Fibroblast of skin of scalp (primary cell): ENCODE results near the gene CCDC120. TPM values are rescaled to one million over a fixed set of nuclear protein-coding genes. Genes with fewer than 3 reads are reported as not detected.

Experiments
- DNase-seq: peaks from one replicate; pipeline ENCODE4 v3.0.0-alpha.2; 2013
- polyA plus RNA-seq, 2 experiments: library from polyadenylated mRNA; unstranded; fragments of 120-200 nt; gene quantifications; one replicate each; pipeline ENCODE4 v1.2.1, GENCODE V29; 2013; ENCODE audit not compliant: insufficient read length in 2 of 2

Gene CCDC120
- 3.9 TPM for polyA plus RNA-seq (2013, experiment 1 of 2; ENCODE audit: insufficient read length)
- 3.9 TPM for polyA plus RNA-seq (2013, experiment 2 of 2; ENCODE audit: insufficient read length)

- no peak for DNase-seq
These were observed at the start of gene CCDC120 for GRCh38 chrX:49058794-49059193. CCDC120 (plus strand) TSS chrX:49058999; CDS start chrX:49062042, 3,043 bp downstream.

DNA sequence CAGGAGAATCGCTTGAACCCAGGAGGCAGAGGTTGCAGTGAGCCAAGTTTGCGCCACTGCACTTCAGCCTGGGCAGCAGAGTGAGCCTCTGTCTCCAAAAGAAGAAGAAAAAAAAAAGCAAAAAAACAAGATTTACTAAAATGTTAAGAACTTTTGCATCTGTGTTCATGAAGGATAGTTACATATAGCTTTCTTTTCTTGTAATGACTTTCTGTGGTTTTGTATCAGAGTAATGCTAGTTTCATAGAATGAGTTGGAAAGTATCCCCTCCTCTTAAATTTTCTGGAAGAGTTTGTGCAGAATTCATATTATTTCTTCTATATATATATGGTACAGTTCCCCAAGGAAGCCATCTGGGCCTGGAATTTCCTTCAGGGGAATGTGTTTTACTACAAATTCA lies 39.7 kb upstream of the CCDC120 start:
- DNase-seq = no peak

DNA sequence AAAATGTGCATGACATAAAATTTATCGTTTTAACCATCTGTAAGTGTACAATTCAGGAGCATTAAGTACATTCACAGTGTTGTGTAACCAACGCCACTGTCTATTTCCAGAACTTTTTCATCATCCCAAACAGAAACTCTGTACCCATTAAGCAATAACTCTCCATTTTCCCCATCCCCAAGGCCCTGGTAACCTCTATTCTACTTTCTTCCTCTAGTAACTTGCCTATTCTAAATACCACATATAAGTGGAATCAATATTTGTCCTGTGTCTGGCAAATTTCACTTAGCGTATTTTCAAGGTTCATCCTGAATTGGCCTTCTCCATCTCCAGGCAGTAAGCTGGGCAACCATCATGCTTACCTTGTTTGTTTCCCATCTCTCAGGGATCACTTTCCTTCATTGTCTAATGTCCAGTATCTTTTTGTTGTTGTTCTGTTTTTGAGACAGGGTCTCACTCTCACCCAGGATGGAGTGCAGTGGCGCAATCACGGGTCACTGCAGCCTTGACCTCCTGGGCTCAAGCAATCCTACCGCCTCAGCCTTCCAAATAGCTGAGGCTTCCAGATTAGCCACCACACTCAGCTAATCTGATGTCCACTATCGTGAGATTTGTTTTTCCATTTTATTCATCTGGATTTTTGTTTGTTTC lies 39.1 kb upstream of the CCDC120 start:
- DNase-seq = no peak

DNA sequence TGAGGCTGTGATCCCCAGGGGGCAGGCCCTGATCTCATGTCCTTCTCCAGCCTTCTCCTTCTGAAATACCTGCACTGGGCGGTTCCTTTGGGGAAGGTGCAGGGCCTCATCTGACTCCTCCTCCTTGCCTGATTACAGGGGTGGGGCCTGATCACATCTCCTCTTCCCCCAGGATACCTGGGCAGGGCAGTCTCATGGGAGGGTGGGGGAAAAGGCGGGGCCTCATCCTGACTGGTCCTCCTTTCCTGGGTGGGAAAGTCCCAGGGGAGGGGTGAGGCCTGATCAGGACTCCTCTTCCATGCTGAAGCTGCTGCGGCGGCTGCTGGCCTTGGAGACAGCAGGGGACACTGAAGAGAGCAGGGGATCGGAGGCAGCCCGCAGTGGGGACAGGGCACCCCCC lies 28.9 kb upstream of the CCDC120 start:
- DNase-seq = no peak

DNA sequence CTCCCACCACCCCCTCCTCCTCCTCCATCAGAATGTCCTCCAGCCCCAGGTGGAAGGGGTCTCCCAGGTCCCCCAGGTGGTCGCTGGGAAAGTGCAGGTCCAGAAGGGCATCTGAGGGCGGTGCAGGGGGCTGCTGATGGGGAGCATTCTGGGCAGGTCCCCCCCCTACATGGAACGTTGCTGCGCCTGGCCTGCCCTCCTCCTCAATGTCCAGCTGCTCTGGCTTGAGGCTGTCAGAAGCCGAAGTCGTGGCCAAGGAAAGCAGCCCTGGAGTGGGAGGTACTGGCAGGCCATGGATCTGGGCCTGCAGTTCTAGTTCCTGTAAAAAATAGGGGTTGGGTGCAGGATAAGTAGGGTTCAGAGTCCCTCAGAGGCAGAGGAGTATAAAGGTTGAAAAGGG lies 28.5 kb upstream of the CCDC120 start:
- no peak for DNase-seq

- DNase-seq = peak; percentile 36
These were observed 20.8 kb upstream of the CCDC120 start for GRCh38 chrX:49037883-49038475.

DNA sequence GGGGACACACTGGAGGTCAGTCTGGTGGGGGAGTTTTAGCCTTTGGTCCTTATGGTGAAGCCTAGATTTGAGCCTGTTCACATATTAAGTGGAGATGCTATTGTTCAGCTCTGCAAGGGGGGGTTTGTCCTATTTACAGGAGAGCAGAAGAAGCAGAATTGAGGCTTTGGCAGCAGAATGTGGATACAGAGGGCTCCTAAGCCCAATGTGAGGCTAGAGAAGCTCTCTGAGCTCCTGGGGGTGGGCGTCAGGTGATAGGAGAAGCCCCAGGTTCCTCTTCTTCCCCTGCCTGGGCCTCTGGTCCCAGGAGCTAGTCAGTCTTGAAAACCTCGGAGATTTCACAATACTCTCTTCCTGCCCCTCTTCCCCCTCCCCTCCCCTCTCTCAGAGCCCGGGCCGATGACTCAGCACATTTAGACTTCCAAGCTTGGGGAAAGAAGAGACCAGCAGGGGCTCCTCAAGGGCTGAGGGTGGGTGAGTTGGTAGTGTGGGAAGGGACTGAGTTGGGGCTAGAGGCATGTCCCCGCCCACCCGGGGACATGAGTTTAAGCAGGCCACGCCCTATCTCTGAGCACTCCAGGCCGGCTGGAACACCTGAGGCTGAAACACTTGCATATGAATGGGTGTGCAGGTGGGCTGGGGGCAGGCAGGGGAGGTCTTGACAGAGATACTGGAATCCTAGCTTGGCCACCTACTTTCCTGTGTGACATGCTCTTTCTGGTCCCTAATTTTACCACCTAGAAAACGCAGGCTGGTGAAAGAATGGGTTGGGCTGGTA lies 19.0 kb upstream of the CCDC120 start:
- DNase-seq = peak; percentile 97

DNA sequence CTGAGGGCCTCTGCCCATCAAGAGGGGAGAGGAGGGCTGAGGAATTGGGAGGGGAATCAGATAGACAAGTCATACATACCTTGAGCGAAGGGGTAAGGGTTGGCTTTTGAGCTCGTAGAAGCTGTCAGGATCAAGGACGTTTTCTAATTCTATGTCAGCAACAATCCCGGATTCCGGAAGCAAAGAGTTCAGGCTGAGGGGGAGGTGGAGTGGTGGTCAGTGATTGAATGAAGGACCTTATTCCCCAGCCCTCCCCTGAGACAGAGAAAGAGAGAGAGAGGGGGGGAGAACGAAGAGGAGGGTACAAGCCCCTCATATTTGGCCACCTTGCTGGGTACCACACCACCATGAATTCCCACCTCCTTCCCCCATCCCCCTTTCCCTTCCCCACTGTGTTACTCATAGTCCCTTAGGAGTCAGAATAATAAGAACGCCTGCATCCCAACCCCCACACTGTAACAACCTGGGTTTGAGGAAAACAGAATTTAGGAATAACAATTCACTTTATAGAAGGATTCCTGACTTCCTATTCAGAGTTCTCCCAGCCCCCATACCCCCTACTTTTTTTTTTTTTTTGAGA lies 18.3 kb upstream of the CCDC120 start:
- DNase-seq = peak; percentile 44

DNA sequence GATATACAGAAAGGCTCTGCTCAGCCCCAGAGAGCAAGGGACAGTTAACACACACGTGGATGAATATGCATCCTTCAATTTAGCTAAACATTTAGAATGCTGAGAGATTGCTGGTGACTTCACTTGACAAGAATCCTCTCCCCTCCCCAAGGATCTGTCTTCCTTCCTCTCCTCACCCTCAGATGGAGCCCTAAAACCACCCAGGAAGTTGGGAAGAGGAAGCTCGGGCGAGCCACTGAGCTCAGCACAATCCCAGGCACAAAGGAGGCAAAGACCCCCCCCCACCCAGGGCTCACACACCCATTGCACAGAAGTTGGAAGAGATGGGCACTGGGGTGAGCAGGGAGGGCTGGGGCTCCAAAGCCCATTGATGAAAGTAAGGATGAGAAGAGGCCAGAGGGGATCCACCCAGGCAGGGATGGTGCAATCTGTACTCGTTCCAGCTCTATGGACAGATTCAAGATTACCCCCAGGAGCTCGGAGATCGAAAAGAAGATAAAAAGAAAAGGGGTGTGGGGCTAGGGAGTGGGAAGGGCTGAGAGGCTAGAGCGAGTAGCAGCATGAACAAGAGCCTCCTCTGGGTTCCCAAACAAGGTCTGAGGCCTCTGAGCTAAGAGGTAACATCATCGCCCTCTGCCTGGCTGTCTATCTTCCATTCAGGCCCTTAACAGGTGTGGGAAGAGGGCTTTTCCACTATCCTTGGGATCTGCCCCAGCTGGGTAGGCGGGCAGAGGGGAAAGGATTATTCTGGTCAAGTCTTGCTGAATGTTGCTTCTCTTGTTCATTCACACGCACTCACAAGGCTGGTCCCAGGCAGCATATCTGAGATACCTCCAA lies 16.8 kb upstream of the CCDC120 start:
- peak; percentile 83 for DNase-seq

- DNase-seq = no peak
These were observed 16.1 kb upstream of the CCDC120 start for GRCh38 chrX:49042581-49043219.

DNA sequence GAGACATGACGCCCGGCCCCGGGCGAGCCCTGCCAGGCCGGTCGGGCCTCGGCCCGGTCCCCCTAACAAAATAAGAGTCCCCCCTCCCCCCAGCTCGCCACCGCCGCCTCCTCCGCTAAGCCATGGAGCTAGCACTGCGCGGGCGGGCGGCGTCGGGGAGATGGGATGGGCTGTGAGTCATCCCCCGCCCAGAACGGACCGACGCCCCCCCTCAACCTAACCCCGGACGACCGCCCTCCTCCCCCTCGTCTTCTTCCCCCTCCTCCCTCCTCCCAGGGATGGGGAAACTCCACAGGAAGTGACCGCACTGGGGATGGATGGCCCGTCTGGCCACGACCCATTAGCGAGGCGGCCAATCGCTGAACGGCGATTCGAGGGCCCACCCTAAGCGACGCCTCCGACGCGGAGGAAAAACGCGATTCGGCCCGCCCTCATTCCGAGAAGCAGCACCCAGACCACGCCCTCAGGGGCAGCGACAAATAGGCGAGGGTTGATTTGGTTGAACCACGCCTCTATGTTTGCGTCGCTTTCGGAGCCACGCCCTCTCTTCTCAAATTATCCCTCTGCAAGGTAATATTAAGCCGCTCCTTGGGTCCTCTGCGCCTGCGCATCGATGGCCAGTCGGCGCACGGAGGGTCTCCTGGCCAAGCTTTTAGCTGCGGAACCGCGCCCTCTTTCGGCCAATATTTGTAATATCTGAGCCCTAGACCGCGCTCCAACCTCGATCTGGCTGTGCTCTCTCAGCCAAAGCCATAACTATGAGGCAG lies 15.4 kb upstream of the CCDC120 start, which contains the start of gene TFE3:
Gene TFE3 (minus strand): TSS at position 138 of the 767 bp plus-strand sequence. CDS start 131 bp downstream, at position 7.
- DNase-seq = peak; percentile 99

GRCh38 chrX:49043987-49044281 lies 14.9 kb upstream of the CCDC120 start:
- DNase-seq = no peak

GRCh38 chrX:49053223-49054072 lies 5.4 kb upstream of the CCDC120 start:
- DNase-seq = peak; percentile 70

- DNase-seq = no peak
These were observed 4.6 kb upstream of the CCDC120 start for GRCh38 chrX:49054073-49054762.

GRCh38 chrX:49059201-49059600 lies 402 bp downstream of the CCDC120 start:
- DNase-seq = no peak

GRCh38 chrX:49059681-49060085 lies 884 bp downstream of the CCDC120 start:
- no peak for DNase-seq

- DNase-seq = no peak
These were observed 2.1 kb downstream of the CCDC120 start for GRCh38 chrX:49060914-49061313.

- no peak for DNase-seq
These were observed 2.7 kb downstream of the CCDC120 start for GRCh38 chrX:49061490-49061889.

- DNase-seq = no peak
These were observed 3.1 kb downstream of the CCDC120 start for GRCh38 chrX:49061916-49062315.
